ENCODE results near the gene DBT.

DNA sequence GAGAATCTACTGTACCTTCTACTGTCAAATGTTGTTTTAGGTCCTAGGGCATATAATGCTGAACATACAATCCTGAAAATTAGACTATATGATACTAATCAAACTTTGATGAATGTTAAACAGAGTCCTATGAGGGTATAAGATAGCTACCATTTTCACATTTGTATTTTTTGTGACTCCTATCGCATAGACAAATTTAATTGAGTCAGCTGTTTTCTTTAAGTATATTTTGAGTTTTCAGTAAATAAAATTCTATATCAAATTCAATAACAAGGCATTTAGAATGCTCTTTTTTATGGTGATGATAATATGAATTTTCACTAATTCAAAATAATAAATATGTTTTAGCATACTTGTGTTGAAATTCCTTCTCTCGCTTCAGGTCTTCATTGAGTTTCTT is 81.6 kb downstream of the DBT start:
- TF ChIP-seq POLR2AphosphoS5 (IDR thresholded peaks at IDR 0.05) (no peak), EP300 (conservative IDR thresholded peaks at IDR 0.05; ENCODE audit: poor library complexity, severe bottlenecking) (no peak), MXI1 (conservative IDR thresholded peaks at IDR 0.05; ENCODE audit: poor library complexity, severe bottlenecking) (no peak), RAD21 (conservative IDR thresholded peaks at IDR 0.05) (no peak), SMC3 (conservative IDR thresholded peaks at IDR 0.05; ENCODE audit: poor library complexity) (no peak)
- TF ChIP-seq, protein P1, sequence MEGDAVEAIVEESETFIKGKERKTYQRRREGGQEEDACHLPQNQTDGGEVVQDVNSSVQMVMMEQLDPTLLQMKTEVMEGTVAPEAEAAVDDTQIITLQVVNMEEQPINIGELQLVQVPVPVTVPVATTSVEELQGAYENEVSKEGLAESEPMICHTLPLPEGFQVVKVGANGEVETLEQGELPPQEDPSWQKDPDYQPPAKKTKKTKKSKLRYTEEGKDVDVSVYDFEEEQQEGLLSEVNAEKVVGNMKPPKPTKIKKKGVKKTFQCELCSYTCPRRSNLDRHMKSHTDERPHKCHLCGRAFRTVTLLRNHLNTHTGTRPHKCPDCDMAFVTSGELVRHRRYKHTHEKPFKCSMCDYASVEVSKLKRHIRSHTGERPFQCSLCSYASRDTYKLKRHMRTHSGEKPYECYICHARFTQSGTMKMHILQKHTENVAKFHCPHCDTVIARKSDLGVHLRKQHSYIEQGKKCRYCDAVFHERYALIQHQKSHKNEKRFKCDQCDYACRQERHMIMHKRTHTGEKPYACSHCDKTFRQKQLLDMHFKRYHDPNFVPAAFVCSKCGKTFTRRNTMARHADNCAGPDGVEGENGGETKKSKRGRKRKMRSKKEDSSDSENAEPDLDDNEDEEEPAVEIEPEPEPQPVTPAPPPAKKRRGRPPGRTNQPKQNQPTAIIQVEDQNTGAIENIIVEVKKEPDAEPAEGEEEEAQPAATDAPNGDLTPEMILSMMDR (IDR thresholded peaks at IDR 0.05; ENCODE audit: poor library complexity, severe bottlenecking) = no peak
